ENCODE results near the gene CAMSAP3. TPM values are rescaled to one million over a fixed set of nuclear protein-coding genes. Genes with fewer than 3 reads are reported as not detected.
A peak's percentile ranks its signal among the peaks of the same experiment; 100 is the strongest.

Gene CAMSAP3
- total RNA-seq, 2 donors from 2014 or later = 0.85 TPM; not detected in 1

GRCh38 chr19:7579182-7579581 lies 16.5 kb upstream of the CAMSAP3 start:
- no peaks in the 10 kb centered on the region for H3K4me1 ChIP-seq (ENCODE audit: control insufficient read depth in 1 of 2, low read depth in 2 of 2)
- H3K27ac ChIP-seq = no peak overlapping the region
- no peak for ATAC-seq (ENCODE audit: insufficient number of reproducible peaks, low FRiP score, low read depth)
- no peaks in the 10 kb centered on the region for H3K36me3 ChIP-seq
- no peak overlapping the region for H3K4me3 ChIP-seq
- H3K9me3 ChIP-seq = no peaks in the 10 kb centered on the region
- TF ChIP-seq, protein P1, sequence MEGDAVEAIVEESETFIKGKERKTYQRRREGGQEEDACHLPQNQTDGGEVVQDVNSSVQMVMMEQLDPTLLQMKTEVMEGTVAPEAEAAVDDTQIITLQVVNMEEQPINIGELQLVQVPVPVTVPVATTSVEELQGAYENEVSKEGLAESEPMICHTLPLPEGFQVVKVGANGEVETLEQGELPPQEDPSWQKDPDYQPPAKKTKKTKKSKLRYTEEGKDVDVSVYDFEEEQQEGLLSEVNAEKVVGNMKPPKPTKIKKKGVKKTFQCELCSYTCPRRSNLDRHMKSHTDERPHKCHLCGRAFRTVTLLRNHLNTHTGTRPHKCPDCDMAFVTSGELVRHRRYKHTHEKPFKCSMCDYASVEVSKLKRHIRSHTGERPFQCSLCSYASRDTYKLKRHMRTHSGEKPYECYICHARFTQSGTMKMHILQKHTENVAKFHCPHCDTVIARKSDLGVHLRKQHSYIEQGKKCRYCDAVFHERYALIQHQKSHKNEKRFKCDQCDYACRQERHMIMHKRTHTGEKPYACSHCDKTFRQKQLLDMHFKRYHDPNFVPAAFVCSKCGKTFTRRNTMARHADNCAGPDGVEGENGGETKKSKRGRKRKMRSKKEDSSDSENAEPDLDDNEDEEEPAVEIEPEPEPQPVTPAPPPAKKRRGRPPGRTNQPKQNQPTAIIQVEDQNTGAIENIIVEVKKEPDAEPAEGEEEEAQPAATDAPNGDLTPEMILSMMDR (IDR thresholded peaks at IDR 0.05) = no peak
- no peaks in the 10 kb centered on the region for H3K27me3 ChIP-seq (replicated peaks; ENCODE audit: insufficient read depth)
- DNase-seq (ENCODE audit: low spot score) = no peak

DNA sequence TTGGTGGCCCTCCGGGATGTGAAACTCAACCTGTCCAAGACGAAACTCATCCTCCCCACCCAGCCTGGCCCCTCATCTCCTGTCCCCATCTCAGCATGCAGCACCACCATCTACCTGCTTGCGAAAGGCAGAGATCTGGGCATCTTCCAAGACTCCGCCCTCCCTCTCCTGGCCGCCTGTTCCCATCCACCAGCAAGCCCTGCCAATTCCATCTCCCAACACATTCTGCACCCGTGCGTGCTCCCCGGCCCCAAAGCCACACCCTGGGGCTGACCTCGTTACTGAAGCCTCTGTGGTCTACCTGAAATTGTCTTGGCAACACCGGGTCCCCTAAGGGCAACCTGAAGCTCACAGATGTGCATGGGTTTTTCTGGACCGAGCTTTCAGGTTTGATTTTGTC lies 13.2 kb upstream of the CAMSAP3 start:
- H3K36me3 ChIP-seq = no peaks in the 10 kb centered on the region
- DNase-seq (ENCODE audit: low spot score) = no peak
- no peaks in the 10 kb centered on the region for H3K9me3 ChIP-seq
- no peaks in the 10 kb centered on the region for H3K4me1 ChIP-seq (ENCODE audit: control insufficient read depth in 1 of 2, low read depth in 2 of 2)
- no peak overlapping the region for H3K4me3 ChIP-seq
- no peak overlapping the region for H3K27ac ChIP-seq
- ATAC-seq (ENCODE audit: insufficient number of reproducible peaks, low FRiP score, low read depth) = no peak
- TF ChIP-seq, protein P1 (IDR thresholded peaks at IDR 0.05) = no peak
- H3K27me3 ChIP-seq (replicated peaks; ENCODE audit: insufficient read depth) = no peaks in the 10 kb centered on the region

DNA sequence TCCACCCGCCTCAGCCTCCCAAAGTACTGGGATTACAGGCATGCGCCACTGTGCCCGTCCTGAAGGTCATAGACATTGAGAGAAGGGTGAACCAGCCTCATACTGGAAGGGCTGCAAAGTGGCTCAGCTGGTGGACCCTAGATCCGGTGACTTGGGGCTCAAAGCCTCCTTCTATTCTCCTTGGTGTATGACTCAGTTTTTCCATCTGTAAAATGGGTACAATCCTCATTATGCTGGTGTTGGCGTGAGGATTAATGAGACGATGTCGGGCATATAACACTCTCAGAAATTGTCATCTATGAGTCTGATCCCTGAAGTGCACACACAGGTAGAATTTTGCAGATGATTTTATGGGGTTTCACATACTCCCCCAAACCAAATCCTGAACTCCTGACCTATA lies 5.8 kb upstream of the CAMSAP3 start:
- no peaks in the 10 kb centered on the region for H3K36me3 ChIP-seq
- no peak overlapping the region for H3K4me3 ChIP-seq
- ATAC-seq (ENCODE audit: insufficient number of reproducible peaks, low FRiP score, low read depth) = no peak
- H3K27me3 ChIP-seq (replicated peaks; ENCODE audit: insufficient read depth) = no peaks in the 10 kb centered on the region
- TF ChIP-seq, protein P1 (IDR thresholded peaks at IDR 0.05) = no peak
- H3K9me3 ChIP-seq = no peaks in the 10 kb centered on the region
- H3K27ac ChIP-seq = no peak overlapping the region
- DNase-seq (ENCODE audit: low spot score) = no peak
- no peaks in the 10 kb centered on the region for H3K4me1 ChIP-seq (ENCODE audit: control insufficient read depth in 1 of 2, low read depth in 2 of 2)

- Histone ChIP-seq H3K36me3 (no peaks in the 10 kb centered on the region), H3K27me3 (replicated peaks; ENCODE audit: insufficient read depth) (no peaks in the 10 kb centered on the region), H3K4me3 (no peak overlapping the region), H3K9me3 (no peaks in the 10 kb centered on the region), H3K4me1 (ENCODE audit: control insufficient read depth in 1 of 2, low read depth in 2 of 2) (no peaks in the 10 kb centered on the region), H3K27ac (no peak overlapping the region)
- TF ChIP-seq, protein P1 (IDR thresholded peaks at IDR 0.05) = no peak
- DNase-seq (ENCODE audit: low spot score) (no peak), ATAC-seq (ENCODE audit: insufficient number of reproducible peaks, low FRiP score, low read depth) (no peak)
These were observed 5.4 kb upstream of the CAMSAP3 start for GRCh38 chr19:7590256-7590655.

DNA sequence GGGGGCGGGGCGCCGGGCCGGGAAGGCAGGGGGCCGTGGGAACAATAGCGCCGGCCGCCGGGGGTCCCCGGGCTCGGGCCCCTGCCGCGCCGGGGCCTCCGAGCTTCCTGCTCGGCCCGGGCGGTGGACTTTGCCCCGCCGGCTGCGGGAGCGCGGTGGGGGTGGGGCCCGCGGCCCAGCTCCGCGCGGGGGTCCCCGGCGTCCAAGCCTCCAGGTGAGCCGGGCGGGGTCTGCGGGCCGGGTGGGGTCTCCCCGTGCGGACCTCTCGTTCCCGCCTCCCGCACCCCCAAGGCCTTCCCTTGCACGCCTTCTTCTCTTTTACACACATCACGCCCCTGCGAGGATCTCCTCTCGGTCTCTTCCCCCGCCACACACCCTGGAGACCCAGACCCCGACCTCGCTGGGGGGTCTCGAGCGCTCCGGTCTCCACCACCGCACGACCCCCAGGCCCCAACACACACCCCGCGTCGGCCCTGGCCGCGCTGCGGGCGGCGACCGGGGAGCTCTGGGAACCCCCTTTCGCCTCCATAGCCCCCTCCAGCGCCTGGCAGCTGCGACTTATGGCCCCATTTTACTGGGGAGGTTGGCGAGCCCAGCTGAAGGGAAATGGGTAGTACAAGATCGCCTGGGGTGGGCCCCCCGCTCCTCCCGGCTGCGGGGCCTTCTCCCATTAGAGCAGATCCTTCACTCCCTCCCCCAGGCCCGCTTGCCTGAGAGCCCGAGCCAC lies 711 bp downstream of the CAMSAP3 start:
- TF ChIP-seq, protein P1 (IDR thresholded peaks at IDR 0.05) = no peak
- no peaks in the 10 kb centered on the region for H3K36me3 ChIP-seq
- no peak overlapping the region for H3K27ac ChIP-seq
- peak overlapping the region; percentile 9 for H3K4me3 ChIP-seq
- H3K27me3 ChIP-seq (replicated peaks; ENCODE audit: insufficient read depth) = peaks cover 6% of the 10 kb centered on the region
- no peak for DNase-seq (ENCODE audit: low spot score)
- no peaks in the 10 kb centered on the region for H3K9me3 ChIP-seq
- H3K4me1 ChIP-seq (ENCODE audit: control insufficient read depth in 1 of 2, low read depth in 2 of 2) = peaks cover 0 to 5% of the 10 kb centered on the region in 2 donors
- no peak for ATAC-seq (ENCODE audit: insufficient number of reproducible peaks, low FRiP score, low read depth)

All from thoracic aorta (tissue), 2 donors.